Activated CD4-positive, alpha-beta T cell treated with anti-CD3 and anti-CD28 coated beads for 48 hours (primary cell): ENCODE data around the gene THAP3.
A peak's percentile ranks its signal among the peaks of the same experiment; 100 is the strongest.

Source experiments
- DNase-seq: peaks from one replicate; pipeline ENCODE4 v3.0.0-alpha.2; 2020

THAP3 gene

DNA sequence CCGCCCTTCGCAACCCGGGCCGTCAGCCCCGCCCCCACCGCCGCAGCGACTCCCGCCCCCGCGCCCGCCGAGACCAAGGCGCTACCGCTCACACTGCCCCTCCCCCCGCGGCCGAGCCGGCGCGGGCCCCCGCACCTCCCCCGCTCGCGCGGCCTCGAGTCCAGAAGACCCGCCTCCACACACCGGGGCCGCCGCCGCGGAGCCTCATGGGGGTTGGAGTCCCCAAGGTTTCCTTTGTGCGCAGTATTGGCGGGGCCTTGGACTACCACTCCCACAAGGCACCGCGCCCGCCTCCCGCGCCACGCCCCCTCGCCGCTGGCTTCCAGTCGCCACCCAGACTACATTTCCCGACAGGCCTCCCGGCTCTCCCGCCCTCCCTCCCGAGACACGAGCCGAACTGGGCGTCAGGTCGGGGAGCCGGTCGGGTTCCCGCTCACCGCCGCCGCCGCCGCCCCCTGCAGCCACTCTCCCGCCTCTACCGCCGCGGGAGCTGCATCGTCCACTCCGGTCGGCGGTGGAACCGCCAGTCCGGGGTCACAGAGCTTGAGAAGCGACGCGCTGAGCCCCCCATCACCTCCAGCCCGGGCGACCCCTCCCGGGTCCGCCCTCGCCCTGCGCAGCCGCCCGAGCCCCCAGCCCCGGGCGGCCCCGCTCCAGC lies 11.2 kb upstream of the THAP3 start, which contains the start of gene PHF13:
Gene PHF13, plus strand, starts transcription at position 371 of the 658 bp plus-strand sequence. CDS start 336 bp downstream, outside the sequence.
- peak; percentile 100 for DNase-seq

DNA sequence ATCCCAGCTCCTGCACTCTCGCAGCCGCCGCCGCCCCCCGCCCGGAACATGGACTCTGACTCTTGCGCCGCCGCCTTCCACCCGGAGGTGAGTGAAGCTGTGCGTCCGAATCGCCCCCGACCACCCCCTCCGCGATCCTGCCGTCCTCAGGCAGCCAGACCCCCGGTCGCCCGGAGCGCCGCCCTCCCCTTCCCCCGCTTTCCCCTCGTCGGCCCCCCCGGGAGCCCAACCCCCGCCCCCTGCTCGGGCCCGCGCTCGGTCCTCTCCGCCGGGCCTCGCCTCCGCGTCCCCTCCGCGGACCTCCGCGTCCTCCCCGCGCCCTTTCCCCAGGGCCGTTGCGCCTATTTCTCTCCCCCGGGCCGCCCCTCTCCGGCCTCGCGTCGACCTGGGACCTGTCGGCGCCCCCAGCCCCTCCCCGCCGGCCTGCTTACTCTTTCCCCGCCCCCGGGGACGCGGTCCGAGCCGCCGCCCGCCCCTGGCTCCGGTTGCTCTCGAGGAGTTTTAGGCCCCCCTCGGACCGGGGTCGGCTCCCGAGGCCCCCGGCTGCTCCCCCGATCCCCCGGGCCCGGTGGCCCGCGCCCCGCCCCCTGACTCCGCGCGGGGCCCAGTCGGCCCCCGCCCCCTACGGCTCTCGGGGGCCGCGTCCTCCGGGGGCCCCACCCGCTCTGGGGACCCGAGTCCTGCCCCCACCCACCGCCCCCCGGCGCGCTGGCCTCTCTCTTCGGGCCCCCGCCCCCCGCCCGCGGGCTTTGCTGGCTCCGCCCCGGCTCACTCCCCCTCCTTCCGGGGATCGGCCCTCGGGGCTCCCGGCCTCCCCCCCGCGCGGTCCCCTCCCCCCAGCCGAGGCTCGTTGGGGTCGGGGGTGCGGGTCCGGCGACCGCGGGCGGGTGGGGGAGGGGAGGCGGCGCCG lies 10.4 kb upstream of the THAP3 start:
- peak; percentile 65 for DNase-seq

DNA sequence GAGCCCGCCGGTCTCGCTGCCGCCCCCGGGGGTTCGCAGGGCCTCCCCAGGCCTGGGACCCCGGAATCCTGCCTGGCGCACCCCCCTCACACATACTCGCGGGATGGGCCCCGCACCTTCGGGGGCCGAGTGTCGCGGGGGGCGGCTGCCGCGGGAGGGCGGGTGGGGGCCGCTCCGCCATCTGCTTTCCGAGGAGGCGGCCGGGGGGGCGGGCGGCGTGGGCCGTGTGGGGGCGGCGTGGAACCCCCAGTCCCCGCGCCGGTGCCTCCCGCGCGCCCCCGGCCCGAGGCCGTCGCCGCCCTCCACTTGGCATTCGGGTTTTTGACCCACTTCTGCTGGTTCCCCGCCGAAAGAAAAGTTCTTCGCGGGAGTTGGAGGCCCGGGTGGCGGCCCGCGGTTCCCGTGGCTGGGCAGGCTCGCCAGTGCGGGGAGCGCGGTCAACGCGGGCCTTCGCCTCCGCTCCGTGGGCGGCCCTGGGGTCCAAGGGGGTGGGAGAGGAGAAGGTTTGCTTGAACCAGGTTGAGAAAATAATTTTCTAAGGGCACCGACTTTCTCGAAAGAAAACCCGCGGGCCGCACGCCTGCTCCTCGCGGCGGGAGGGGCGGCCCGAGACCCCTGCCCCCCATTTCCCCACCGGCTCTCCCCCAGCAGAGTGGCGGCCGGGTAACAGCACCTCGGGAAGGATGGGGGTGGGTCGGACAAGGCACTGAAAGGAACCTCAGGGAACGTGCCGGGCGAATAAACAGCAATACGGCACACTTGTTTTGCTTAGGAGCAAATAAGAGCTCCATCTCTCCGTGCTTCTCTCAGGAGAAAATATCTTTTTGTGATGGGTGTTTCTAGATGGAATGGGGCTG lies 9.5 kb upstream of the THAP3 start:
- no peak for DNase-seq

DNA sequence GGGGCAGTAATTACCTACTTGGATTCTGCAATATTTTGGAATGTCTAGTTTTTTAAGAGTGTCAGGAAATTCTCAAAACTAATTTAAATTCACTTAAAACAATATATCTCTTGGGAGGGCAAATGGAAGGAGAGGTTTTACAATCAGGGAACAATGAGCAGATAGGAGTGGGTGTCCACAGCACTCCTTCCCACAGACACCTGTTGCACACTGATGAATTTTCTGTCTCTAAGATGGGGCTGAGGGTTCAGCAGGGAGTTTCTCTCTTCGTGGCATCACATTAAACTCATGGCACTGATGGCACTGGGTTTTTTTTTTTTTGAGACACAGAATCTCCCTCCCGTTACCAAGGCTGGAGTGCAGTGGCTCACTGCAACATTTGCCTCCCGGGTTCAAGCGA lies 5.6 kb upstream of the THAP3 start:
- no peak for DNase-seq

DNA sequence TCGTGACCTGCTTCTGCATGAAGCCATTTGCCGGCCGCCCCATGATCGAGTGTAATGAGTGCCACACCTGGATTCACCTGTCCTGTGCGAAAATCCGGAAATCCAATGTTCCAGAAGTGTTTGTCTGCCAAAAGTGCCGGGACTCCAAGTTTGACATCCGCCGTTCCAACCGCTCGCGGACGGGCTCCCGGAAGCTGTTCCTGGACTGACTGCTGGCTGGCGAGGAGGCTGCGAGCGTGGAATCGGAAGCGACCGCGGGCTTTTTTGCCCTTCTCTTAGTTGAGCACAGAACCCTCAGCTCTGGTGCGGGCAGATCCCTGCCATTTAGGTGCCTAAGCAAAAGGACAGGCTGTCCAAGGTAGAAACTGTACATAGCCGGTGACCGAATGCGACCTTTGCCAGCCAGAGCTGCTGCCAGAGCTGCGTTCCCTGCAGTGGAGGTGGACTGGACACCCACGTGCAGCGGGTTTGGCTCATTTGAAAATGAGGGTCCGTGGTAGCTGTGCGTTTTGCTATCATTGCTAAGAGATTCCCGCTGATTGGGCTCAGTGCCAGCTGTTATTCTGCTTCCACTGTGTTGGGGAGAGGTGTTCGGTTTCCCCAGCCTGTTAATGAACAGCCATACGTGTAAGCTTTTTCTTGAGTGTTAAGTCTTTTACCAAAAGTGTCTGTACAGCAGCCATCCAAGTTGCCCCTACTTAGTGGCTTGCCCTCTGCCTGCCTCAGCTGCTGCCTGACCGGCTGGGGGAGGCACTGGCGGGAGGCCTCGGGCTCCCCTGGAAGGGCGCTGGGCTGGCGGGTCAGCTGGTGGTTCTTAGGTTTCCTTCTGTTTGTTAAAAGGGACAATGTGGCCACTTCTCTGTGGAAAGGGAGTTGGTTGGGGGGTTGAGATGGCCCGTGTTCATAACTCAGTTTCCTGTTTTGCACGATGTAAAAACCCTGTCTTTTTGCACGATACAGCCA lies 3.0 kb upstream of the THAP3 start:
- DNase-seq = no peak

DNA sequence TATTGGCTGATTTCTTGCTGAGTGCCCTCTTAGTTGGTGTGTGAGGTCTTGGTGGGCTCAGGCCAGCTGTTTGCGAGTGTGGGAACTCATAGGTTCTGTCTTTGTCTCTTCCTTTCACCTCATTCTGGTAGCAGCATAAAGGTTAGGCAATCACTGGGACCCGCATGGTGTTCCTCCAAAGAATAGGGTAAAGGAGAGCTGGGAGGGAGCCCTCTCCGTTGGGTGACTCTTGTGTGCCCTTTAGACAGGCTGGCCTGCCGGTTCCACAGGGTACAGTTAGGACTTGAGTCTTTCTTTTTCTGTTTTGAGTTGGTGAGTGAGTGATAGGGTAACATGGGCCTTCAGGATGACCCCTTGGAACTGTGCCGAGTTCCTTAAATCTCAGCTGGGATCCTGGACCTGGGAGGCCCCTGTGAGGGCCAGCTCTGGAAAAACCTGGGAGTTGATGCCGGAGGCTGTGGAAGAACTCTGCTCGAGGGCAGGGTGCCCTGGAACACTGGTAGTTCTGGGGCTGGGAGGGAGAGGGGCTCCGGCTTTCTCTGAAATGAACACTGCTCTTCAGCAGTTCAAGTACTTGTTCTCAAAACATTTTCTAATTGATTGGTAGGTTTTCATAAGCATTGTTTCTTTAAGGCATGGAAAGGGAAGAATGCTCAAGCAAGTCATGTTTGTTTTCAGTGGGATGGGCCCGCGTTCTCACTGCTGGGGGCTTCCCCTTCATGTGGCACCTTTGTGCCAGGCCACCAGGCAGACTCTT lies 2.1 kb upstream of the THAP3 start:
- no peak for DNase-seq

DNA sequence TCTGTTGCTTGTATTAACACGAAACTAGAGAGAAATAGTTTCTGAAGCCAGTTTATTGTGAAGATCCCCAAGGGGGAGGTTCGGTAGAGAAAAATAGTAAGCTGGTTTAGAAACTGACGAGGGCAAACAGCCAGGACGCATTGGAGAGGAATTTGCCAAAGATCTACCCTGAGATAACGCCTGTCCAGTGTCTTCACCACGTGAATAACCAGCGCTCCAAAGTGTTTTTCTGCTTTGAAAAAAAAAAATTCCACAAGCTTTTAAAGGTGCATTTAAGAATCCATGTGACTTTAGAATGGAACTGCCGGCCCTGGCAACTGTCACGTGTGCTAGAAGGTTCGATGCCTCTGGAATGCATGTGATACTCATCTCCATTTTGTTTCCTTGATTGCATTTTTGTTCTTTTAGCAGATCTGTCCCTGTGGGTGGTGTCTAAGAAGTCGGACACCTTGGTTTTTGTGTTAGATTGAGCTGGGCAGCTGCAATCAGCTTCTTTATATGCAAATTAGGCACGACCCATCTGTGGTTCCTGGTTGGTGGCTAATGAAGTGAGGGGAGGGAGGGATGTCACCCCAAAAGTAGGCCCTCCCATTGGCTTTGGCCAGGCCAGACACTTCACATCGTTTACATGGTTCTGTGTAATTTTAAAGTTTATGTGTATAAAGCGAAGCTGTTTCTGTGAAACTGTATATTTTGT lies 1.3 kb upstream of the THAP3 start:
- DNase-seq = no peak

DNA sequence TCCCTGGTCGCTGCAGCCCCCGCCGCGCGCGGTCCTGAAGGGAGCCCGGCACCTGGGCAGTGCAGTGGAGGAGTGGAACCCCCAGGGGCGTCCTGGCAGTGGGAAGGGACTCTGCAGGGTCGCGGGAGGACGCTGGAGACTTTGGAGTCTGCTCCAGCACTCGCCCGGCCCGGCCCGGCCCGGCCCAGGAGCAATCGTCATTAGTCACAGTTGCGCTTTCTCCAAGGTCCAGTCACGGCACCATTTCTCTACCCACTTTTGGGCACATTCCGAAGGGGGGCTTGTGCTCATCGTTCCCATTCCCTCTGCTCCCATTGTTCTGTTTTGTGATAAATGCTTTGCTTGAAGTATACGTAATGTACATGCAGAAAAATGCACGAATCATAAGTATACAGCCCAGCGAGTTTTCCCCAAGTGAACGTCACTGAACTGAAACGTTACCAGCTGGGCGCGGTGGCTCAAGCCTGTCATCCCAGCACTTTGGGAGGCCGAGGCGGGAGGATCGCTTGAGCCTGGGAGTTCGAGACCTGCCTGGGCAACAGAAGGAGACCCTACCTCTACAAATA lies 999 bp downstream of the THAP3 start:
- DNase-seq = peak; percentile 26

DNA sequence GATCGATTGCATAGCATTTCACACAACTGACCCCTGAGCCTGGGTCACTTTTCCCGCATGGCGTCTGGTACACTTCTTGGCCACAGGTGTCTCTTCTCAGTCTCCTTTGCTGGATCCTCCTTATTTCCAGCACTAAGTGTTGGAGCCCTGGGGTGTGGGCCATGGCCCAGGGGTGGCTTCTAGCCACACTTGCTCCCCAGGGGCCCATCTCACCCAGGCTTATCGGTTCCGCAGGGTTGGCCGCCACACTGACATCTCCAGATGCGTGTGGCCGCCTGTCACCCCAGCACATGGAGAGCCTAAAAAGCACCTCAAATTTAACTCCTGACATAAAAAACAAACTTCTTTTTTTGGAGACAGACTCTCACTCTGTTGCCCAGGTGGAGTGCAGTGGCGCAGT lies 2.4 kb downstream of the THAP3 start:
- DNase-seq = no peak

DNA sequence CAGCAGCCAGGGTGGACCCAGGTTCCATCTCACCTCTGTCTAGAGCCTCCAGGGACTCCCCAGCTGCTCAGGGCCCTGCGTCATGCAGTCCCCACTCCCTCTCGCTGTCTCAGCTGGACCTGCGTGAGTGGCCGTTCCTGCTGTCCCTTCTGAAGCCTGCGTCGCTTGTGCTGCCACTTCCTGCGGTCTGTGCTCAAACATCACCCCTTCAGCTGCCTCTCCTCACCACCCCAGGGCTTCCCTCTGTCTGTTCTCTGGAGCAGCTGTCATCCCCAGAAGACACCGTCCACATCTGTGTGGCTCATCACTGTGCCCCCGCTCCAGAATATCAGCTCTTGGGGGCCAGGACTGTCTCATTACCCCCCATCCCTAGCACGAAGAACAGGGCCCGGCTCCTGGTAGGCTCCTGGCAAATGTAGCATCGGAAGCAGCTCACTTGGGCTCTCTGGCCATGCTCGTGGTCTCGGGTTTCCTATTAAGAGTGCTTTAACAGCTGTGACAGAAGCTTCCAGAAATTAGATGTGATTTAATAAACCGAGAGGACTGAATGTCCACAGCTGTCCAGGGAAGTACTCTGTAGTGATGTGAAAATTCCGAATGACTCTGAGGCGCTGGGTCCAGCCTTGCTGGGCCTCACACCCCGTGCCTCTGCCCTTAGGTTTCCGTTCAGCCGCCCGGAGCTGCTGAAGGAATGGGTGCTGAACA lies 3.3 kb downstream of the THAP3 start:
- DNase-seq = no peak

DNA sequence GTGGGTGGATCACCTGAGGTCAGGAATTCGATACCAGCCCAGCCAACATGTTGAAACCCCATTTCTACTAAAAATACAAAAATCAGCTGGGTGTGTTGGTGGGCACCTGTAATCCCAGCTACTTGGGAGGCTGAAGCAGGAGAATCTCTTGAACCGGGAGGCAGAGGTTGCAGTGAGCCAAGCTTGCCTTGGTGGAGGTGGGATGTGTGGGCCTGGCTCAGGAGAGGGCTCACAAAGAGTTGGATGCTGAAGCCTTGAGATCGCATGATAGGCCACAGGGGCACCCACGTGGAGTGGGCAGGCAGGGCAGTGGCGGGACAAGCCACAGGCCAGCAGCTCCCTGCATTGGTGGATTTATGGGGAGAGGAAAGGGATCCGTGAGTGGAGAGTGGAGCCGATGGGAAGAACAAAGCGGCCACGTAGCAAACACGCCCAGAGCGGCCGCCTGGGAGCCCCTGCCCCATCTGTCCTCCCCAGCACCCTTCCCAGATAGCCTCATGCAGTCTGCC lies 4.4 kb downstream of the THAP3 start:
- DNase-seq = no peak

DNA sequence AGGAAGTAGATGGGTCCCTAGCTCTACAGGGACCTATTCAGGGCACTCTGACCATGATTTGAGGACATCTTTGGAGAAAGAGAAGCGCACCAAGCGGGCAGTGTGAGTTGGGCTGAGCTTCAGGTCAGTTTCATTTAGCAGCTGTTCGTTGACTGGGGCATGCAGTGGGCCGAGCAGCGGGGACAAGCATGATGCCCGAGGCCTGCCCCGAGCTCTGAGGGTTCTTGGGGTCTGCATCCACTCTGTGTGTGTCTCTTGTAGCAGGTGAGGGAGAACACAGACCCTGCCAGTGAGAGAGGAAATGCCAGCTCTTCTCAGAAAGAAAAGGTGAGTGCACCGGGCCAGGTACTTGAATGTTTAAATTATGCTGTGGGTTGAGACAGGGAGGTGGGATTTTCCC lies 5.4 kb downstream of the THAP3 start:
- no peak for DNase-seq

DNA sequence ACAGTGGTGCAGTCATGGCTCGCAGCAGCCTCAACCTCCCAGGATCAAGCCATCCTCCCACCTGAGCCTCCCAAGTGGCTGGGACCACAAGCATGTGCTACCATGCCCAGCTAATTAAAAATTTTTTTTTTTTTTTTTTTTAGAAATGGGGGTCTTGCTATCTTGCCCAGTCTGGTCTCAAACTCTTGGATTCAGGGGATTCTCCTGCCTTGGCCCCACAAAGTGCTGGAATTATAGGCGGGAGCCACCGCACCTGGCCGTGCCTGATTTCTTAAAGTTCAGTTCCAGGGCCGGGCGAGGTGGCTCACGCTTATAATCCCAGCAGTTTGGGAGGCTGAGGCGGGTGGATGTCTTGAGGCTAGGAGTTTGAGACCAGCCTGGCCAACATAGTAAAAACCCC lies 6.4 kb downstream of the THAP3 start:
- no peak for DNase-seq

DNA sequence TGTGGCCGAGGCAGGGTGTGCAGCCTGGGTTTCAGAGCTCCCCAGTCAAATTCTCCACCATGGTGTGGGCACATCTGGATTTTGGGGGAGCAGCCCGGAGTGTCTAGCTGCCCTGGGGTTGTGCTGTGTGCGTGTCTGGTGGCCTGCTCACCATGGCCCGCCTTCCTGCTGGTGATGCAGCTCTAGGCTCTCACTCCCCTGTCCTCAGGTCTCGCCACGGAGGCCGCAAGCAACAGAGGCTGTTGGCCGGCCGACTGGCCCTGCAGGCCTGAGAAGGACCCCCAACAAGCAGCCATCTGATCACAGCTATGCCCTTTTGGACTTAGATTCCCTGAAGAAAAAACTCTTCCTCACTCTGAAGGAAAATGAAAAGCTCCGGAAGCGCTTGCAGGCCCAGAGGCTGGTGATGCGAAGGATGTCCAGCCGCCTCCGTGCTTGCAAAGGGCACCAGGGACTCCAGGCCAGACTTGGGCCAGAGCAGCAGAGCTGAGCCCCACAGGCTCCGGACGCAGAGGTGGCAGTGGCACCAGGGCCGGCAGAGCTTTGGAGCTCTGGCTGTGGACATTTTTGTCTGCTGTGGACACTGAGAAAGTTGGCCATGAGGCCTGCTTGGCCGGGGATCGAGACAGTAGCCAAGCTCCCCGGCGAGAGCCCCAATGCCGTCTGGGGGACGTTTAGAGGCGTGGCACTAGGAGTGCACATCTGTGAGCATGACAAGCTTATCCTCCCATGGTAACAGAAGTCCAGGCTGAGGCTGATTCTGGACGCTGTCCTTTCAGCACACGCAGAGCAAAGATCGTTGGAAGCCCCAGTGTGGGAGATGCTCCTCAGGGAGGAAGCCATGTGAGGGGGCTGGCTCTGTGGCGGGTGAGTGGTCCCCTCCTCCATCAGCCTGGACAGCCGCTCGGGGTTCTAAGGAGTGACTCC lies 8.2 kb downstream of the THAP3 start:
- no peak for DNase-seq

DNA sequence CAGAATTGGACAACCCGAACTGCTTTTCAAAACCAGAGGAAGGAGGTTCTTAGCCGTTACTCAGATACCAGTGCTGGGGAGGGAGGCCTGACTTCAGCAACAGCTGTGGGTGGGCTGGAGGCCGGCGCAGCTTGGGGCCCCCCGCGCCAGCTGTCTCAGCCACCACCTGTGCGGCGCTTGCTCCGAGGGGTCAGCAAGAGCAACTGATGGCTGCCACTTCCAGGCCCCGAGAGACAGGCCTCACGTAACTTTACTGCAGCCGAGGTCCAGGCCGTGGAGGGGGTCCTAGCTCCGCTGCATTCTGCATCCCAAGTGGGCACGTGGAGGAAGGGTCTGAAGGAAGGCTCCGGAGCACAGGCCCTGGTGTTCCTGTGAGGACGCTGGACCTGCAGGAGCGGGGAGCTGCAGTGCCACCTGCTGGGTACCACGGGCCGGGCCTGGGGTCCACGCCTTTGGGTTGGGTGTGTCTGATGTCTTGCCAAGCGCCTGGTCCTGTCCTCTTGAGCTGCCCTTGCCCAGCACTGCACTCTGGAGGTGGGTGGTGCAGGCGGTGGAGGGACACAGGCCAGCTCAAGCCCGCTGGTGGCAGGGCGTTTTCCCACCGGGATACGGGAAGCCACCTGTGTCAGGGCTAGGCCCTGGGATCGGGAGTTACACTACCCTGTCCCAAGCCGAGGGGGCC lies 9.8 kb downstream of the THAP3 start:
- peak; percentile 59 for DNase-seq

DNA sequence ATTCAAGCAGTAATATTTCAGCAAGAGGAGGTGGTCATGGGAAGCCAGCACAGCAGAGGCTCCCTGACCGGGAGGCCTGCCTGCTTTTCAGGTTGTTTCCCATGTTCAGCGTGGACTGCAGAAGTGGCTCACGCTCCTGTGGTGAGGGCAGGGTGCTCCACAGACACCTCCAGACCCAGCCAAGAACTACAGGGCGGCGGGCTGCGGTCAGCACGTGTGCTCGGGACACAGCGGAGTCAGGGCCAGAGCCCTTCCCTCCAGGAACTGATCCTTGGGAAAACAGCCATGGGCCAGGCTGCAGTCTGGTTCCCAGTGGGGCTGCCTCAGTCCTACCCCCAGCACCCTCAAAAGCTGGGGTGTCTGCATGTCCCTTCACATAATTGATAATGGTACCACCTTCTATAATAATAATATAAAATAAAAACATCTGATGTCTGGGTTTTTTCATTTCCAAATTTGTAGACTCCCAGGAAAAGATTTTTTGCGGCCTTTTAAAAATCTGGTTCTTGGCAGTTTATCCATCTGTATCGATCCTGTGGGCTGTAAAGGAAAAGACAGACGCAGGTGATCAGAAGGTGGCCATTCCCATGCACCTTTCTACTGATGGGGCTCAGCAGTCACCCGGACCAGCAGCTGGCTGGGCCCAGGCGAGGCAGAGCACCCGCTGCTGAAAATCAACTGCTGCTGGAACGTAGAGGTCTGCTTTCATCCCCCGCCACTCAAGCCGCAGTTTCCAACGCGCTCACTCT lies 10.7 kb downstream of the THAP3 start:
- DNase-seq = no peak
